Fibroblast of lung (primary cell): Measurements from ENCODE around the gene LDLRAD4. TPM values are rescaled to one million over a fixed set of nuclear protein-coding genes. Genes with fewer than 3 reads are reported as not detected.

Experiments used
- DNase-seq, 2 donors: peaks; one replicate each; pipeline versions ENCODE4 v3.0.0 to v3.0.0-alpha.2; 2010; ENCODE audit warnings: low read depth in 2 of 2
- H2AFZ ChIP-seq: 2 replicates; pipeline ENCODE4 v1.5.1; 2012; ENCODE audit warnings: low read length, control low read depth, inconsistent platforms
- H3K27ac ChIP-seq: 2 replicates; pipeline ENCODE4 v1.5.1; 2011; ENCODE audit warnings: low read length, control low read depth; ENCODE audit not compliant: insufficient read depth
- H3K27me3 ChIP-seq: 2 replicates; pipeline ENCODE4 v1.5.1; 2011; ENCODE audit warnings: mild to moderate bottlenecking, low read length; ENCODE audit not compliant: control insufficient read depth, insufficient read depth
- H3K36me3 ChIP-seq: 2 replicates; pipeline ENCODE4 v1.5.1; 2011; ENCODE audit warnings: low read length; ENCODE audit not compliant: control insufficient read depth, insufficient read depth
- H3K4me1 ChIP-seq: 2 replicates; pipeline ENCODE4 v1.5.1; 2011; ENCODE audit warnings: low read length; ENCODE audit not compliant: control insufficient read depth, insufficient read depth; ENCODE audit errors: extremely low read depth
- H3K4me2 ChIP-seq: 2 replicates; pipeline ENCODE4 v1.5.1; 2011; ENCODE audit warnings: low read length, control low read depth; ENCODE audit not compliant: insufficient read depth; ENCODE audit errors: extremely low read depth
- H3K4me3 ChIP-seq, 4 experiments: fragments of 200-600 bp in 1 of 4; sonication (generic) in 1 of 4; replicated peaks in 1 of 4; 2 replicates each; pipeline ENCODE4 v1.5.1; 2011 to 2016; ENCODE audit warnings: low read length in 4 of 4, low read depth in 3 of 4, mild to moderate bottlenecking in 3 of 4, control low read depth in 2 of 4, inconsistent platforms in 1 of 4, mixed read lengths in 1 of 4; ENCODE audit not compliant: insufficient read depth in 1 of 4; ENCODE audit errors: control extremely low read depth in 1 of 4
- H3K79me2 ChIP-seq: 2 replicates; pipeline ENCODE4 v1.5.1; 2012; ENCODE audit warnings: mild to moderate bottlenecking, low read length, inconsistent platforms; ENCODE audit not compliant: control insufficient read depth, insufficient read depth
- H3K9ac ChIP-seq: 2 replicates; pipeline ENCODE4 v1.5.1; 2011; ENCODE audit warnings: mild to moderate bottlenecking, low read length, control low read depth; ENCODE audit not compliant: insufficient read depth
- H3K9me3 ChIP-seq: 2 replicates; pipeline ENCODE4 v1.5.1; 2012; ENCODE audit warnings: low read depth, low read length; ENCODE audit not compliant: control insufficient read depth, insufficient read depth
- H4K20me1 ChIP-seq: 2 replicates; pipeline ENCODE4 v1.5.1; 2011; ENCODE audit warnings: low read length; ENCODE audit not compliant: control insufficient read depth, insufficient read depth; ENCODE audit errors: extremely low read depth
- EZH2 ChIP-seq: IDR thresholded peaks from 2 replicates; pipeline ENCODE4 v1.5.1; 2012; ENCODE audit warnings: low read length, control low read depth, mild to moderate bottlenecking; ENCODE audit errors: missing control alignments
- polyA plus RNA-seq, 2 donors: library from polyadenylated mRNA; depleted of rRNA in 1 of 2; stranded (reverse) in 1 of 2; unstranded in 1 of 2; fragments of >200 nt; gene quantifications; 2 replicates each; pipeline ENCODE4 v1.2.1, GENCODE V29; 2011 to 2012; ENCODE audit warnings: missing spikeins in 1 of 2
- total RNA-seq: library from RNA; depleted of rRNA; stranded (reverse); fragments of >200 nt; gene quantifications from 2 replicates; pipeline ENCODE4 v1.2.1, GENCODE V29; 2014
- TF ChIP-seq, protein P1 (sequence below), 2 donors: IDR thresholded peaks in 1 of 2; conservative IDR thresholded peaks in 1 of 2; 1 replicate in 1 of 2; 2 replicates in 1 of 2; pipeline ENCODE4 v1.5.1; 2011 to 2012; ENCODE audit warnings: low read length in 2 of 2, control low read depth in 1 of 2, inconsistent platforms in 1 of 2, low read depth in 1 of 2, mild to moderate bottlenecking in 1 of 2

Gene LDLRAD4
- total and polyA plus RNA-seq, 2 donors (not counting 1 experiment from before 2014, with no cell fraction given) = not detected

DNA sequence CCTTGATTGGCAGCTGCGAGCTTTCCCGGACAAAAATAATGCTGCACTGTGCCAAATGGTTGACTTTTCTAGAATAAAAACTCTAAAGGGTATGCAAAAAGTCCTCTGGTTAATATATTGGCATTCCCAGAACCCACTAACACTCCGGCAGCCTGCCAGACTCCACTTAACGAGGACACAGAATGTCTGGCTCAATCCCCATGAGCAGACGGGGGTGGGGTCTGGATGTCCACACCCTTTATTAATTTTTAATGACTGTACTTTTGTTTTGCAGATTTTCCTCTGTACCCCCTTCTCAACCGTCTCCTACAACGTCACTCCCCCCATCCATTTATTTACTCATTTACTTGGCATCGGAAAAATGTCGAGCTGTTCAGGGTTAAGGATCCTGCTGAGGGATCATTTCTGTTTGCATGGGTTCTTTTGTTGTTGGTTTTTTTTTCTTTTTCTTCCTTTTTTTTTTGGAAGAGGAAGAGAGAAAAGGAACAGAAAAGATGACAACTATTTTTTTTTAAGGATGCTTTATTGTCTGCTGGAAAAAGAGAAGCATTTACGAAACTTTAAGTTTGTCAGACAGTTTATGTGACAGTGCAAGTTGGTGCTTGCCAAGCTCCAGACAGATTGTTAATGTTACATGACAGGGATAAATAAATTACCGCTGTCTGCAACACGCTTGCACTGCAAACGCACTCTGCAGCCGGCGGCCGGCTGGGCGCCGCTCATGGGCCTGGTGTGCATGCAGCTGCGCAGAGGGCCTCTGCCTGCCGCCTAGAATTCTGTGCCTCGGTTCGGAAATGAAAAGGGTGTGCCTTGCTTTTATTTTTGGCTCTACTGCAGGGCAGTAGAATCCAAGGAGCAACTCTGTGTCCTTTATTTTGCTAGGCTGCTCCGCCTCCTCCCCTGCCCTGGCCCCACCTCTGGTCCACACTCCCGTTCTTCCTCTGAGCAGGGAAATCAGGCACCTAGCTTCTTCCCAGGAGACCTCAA is 3.6 kb downstream of the LDLRAD4 start:
- H3K4me2 ChIP-seq = no peak overlapping the region
- DNase-seq = peak; percentile 63 to 92
- no peaks in the 10 kb centered on the region for H4K20me1 ChIP-seq
- no peaks in the 10 kb centered on the region for H3K4me1 ChIP-seq
- no peak overlapping the region for H2AFZ ChIP-seq
- no peak overlapping the region for H3K4me3 ChIP-seq
- no peaks in the 10 kb centered on the region for H3K36me3 ChIP-seq
- no peak overlapping the region for H3K27ac ChIP-seq
- H3K9me3 ChIP-seq = no peaks in the 10 kb centered on the region
- H3K9ac ChIP-seq = no peak overlapping the region
- TF ChIP-seq EZH2 = no peak
- TF ChIP-seq, protein P1, sequence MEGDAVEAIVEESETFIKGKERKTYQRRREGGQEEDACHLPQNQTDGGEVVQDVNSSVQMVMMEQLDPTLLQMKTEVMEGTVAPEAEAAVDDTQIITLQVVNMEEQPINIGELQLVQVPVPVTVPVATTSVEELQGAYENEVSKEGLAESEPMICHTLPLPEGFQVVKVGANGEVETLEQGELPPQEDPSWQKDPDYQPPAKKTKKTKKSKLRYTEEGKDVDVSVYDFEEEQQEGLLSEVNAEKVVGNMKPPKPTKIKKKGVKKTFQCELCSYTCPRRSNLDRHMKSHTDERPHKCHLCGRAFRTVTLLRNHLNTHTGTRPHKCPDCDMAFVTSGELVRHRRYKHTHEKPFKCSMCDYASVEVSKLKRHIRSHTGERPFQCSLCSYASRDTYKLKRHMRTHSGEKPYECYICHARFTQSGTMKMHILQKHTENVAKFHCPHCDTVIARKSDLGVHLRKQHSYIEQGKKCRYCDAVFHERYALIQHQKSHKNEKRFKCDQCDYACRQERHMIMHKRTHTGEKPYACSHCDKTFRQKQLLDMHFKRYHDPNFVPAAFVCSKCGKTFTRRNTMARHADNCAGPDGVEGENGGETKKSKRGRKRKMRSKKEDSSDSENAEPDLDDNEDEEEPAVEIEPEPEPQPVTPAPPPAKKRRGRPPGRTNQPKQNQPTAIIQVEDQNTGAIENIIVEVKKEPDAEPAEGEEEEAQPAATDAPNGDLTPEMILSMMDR (conservative IDR thresholded peaks at IDR 0.05 in 1 of 2, IDR thresholded peaks at IDR 0.05 in 1 of 2; ENCODE audit: low read depth in 1 of 2, low read length in 2 of 2) = no peak
- H3K27me3 ChIP-seq = peaks cover 25% of the 10 kb centered on the region
- no peaks in the 10 kb centered on the region for H3K79me2 ChIP-seq

DNA sequence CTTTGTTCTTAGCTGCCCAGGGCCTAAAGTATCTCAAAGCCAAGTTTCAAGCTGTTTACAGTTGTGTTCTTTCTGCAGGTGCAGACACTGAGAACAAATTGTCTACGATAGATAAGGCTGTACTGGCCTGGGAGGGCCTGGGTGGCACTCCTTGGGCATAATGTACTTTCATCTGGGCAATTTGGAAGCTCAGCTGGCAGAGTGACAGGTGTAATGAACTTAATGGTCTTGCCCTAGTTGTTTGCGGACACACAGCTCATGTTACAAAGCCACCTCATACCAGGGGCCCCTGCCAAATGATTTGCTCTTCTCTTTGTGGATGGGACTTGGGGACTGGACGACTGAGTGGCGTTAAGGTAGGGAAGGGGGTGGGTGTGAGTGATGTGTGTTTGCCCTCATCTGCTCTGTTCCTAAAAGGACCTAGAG is 4.3 kb downstream of the LDLRAD4 start:
- Histone ChIP-seq H4K20me1 (no peaks in the 10 kb centered on the region), H3K79me2 (no peaks in the 10 kb centered on the region), H3K27ac (no peak overlapping the region), H3K36me3 (no peaks in the 10 kb centered on the region), H3K4me3 (no peak overlapping the region), H3K4me2 (no peak overlapping the region), H3K27me3 (peaks cover 25% of the 10 kb centered on the region), H3K4me1 (no peaks in the 10 kb centered on the region), H3K9ac (no peak overlapping the region), H2AFZ (no peak overlapping the region), H3K9me3 (no peaks in the 10 kb centered on the region)
- no peak for DNase-seq
- TF ChIP-seq, protein P1 (conservative IDR thresholded peaks at IDR 0.05 in 1 of 2, IDR thresholded peaks at IDR 0.05 in 1 of 2; ENCODE audit: low read depth in 1 of 2, low read length in 2 of 2) = no peak
- no peak for TF ChIP-seq EZH2

DNA sequence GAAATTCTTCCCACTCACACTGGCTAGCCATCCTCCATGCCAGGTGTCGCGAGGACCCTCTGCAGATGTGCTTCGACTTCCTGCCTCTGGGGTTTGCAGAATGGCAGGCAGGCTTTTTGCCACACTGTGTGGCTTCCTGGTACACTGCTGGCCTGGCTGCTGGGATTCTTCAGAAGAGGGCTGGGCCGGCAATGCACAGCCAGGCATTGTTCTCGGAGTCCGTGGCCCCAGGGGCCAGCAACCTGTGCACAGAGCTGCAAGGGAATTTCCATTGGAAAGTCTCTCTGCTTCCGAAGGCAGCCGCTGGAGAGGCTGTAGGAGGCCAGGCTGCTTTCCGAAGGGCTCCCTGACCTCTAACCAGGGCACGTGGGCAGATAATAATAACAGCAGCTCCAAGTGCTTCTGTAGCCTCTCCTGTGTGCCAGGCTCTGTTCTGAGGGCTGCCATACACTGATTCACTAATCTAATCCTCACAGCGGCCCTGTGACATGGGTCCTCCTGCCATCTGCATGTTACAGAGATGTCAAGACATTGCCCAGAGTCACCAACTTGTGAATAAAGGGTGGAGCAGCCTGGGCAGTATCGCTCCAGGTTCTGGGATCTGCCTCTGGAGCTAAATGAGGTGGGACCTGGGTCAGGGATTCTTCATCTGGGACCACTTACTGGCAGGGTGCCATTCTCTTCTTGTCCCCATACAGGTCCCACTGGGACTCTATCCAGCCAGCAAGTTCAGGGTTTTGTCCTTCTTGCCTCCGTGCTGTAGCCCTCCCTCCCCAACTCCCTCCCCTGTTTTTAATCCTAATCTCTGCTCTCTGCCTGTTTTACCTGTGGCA is 5.0 kb downstream of the LDLRAD4 start:
- H3K36me3 ChIP-seq = no peaks in the 10 kb centered on the region
- DNase-seq = no peak
- H3K9me3 ChIP-seq = no peaks in the 10 kb centered on the region
- no peak overlapping the region for H3K27ac ChIP-seq
- no peak overlapping the region for H3K4me3 ChIP-seq
- no peaks in the 10 kb centered on the region for H3K4me1 ChIP-seq
- no peak overlapping the region for H3K4me2 ChIP-seq
- no peaks in the 10 kb centered on the region for H3K79me2 ChIP-seq
- H3K27me3 ChIP-seq = peaks cover 20% of the 10 kb centered on the region
- no peaks in the 10 kb centered on the region for H4K20me1 ChIP-seq
- no peak overlapping the region for H3K9ac ChIP-seq
- H2AFZ ChIP-seq = no peak overlapping the region
- TF ChIP-seq, protein P1 (conservative IDR thresholded peaks at IDR 0.05 in 1 of 2, IDR thresholded peaks at IDR 0.05 in 1 of 2; ENCODE audit: low read depth in 1 of 2, low read length in 2 of 2) = no peak
- no peak for TF ChIP-seq EZH2
